ENCODE data around the gene KSR1. TPM values are rescaled to one million over a fixed set of nuclear protein-coding genes. Genes with fewer than 3 reads are reported as not detected.
"Not testable (repeated sequence)": the region's sequence is repeated elsewhere in the genome, so short reads cannot be mapped to it uniquely, and the experiment has no call there.

The KSR1 gene
- total RNA-seq, 1 donor from 2014 or later, result 8.3 TPM

GRCh38 chr17:27464019-27464418 is 7.8 kb downstream of the KSR1 start:
- ATAC-seq (ENCODE audit: poor library complexity); DNase-seq; intact Hi-C loops (cut with DNase I): not testable (repeated sequence)

DNA sequence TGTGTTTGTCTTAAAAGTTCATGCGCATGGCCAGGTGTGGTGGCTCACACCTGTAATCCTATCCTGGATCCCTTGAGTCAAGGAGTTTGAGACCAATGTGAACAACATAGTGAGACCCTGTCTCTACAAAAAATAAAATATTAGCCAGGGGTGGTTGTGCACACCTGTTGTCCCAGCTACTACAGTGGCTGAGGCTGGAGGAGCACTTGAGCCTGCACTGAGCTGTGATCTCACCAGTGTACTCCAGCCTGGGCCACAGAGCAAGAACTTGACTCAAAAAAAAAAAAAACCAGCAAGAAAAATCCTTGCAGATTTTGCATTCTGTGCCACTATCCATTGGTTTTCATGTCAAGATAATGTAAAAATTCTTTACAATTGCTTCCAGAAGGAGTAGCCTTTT is 8.2 kb downstream of the KSR1 start:
- no peak for ATAC-seq (ENCODE audit: poor library complexity)
- intact Hi-C loops (cut with DNase I), result no loop called here

GRCh38 chr17:27465875-27466274 is 9.6 kb downstream of the KSR1 start:
- DNase-seq; ATAC-seq (ENCODE audit: poor library complexity); intact Hi-C loops (cut with DNase I): not testable (repeated sequence)

More for the DNA sequence above, 8.2 kb downstream of the KSR1 start:
- DNase-seq, result no peak

- intact Hi-C loops (cut with DNase I), result no loop called here
- DNase-seq (no peak), ATAC-seq (ENCODE audit: poor library complexity) (no peak)
These were observed 10.1 kb downstream of the KSR1 start for GRCh38 chr17:27466376-27466742.

DNA sequence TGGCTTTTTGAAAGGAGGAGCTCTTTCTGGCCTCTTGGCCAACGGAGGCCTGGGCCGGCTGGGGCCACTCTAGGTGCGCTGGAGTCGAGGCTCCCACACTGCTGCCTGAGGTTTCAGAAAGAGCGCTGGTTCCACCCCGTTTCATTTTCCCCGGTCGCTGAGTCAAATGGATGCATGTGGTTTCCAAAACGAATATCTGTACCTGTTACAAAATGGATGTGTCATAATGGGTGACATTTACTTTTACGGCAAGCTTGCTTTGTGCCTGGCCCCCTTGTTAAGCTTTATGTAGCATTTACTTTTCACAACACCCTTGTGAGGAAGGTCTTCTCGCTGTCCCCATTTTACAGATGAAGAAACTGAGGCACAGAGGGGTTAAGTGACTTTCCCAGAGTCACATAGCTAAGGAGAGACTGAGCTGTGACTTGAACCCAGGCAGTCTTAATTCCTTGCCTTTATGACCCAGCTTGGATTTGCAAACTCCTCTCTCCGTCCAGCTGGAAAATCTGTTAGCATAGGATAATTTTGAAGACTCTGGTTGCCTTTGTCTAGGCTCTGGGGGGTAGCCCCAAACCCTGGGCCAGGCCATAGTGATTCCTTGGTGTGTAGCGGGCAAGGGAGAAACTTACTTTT is 10.6 kb downstream of the KSR1 start:
- no peak for ATAC-seq (ENCODE audit: poor library complexity)
- intact Hi-C loops (cut with DNase I), result no loop called here
- DNase-seq, result no peak

- ATAC-seq (ENCODE audit: poor library complexity) (no peak), DNase-seq (no peak)
- intact Hi-C loops (cut with DNase I), result no loop called here
These were observed 13.0 kb downstream of the KSR1 start for GRCh38 chr17:27469256-27469655.

GRCh38 chr17:27471321-27472269 is 15.3 kb downstream of the KSR1 start:
- no peak for DNase-seq
- no peak for ATAC-seq (ENCODE audit: poor library complexity)
- intact Hi-C loops (cut with DNase I), result no loop called here

DNA sequence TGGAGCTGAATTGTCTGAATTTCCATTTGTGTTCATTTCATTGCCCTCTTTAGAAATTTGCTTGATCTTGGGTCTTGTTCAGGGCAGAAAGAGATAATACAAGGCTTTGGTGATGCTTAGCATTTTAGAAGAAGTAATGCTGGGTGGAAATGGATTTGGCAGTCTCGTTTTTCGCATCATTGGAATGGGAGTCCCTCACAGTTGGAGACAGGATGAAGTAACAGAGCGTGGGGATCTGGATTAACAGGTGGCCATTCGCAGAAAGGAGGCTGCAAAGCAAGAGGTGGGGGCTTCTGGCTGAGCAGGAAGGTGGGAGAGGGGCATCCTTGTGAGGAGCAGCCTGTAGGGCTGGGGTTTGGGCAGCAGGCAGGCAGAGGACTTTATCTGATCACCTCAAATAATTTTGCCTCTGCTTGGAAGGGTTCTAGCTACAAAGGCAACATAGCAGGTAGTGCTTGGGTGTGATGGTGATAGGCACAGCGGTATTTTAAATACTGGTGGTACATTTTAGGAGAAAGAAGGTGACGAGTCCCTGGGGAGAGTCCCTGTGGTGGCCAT is 17.0 kb downstream of the KSR1 start:
- ATAC-seq (ENCODE audit: poor library complexity), result no peak
- intact Hi-C loops (cut with DNase I), result no loop called here
- no peak for DNase-seq

DNA sequence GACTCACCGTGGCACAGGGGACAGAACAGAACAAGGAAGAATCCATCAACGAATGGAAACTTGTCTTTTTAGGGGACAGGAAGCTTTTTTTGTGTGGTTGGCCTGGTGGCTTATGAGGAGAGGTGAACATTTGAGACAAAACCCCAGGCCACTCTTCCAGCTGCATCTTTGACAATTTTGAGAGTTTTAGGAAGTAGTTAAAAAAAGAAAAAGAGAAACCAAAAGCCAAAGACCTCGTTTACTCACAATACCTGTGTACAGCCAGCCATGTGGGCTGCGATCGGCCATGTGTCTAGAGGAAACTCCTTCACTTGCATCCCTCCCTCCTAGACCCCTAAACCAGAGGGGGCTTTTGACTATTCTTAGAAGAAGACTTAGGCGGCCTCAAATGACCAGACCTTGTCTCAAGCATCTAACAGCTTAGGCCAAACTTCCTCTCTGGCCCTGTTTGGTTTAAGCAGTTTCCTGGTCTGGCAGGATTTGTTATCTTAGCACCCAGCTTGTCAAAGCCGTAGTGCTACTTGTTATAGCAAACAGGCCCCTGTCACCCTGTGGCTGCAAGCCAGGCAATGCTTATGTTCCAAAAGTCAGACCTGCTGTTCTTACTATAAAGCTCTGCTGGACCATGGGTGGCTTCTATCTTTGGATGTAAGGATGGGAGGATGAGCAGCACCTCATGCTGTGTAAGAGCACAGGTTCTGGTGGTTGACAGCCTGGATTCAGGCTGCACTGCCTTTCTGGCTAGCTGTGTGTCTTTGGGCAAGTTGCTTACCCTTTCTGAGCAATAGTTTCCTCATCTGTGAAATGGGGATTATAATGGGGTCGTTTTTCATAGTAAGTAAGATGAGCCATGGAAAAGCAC is 17.7 kb downstream of the KSR1 start:
- intact Hi-C loops (cut with DNase I), result no loop called here
- ATAC-seq (ENCODE audit: poor library complexity) (peak; percentile 65), DNase-seq (peak; percentile 77)

DNA sequence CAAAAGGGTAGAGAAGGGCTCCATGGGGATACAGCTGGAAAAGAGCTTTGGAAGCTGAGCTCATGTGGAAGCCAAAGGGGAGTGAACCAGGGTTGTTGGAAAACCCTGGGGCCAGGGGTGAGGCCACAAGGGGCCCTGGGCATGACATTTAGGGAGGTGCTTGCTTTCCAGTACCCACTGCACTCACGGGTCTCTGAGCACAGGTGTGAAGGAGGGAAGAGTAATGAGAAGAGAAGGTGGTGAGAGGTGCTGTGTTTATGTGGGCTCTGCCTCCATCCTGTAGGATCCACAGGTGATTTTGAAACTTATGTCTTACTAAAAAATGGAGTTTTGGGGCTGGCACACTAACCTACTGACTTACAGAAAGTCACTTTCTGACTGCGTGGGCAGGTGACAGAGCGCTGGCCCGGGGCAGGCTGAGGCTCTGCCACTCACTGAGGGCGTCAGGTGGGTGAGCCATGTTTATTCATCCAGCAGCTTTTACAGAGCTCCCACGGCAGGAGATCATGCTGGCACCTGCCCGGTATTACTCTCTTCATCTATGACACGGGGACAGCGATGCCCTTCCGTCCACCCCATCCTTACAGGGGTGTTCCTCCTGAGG is 18.9 kb downstream of the KSR1 start:
- DNase-seq (no peak), ATAC-seq (ENCODE audit: poor library complexity) (no peak)
- intact Hi-C loops (cut with DNase I), result no loop called here

GRCh38 chr17:27475981-27476895 is 20.0 kb downstream of the KSR1 start:
- DNase-seq (no peak), ATAC-seq (ENCODE audit: poor library complexity) (no peak)
- intact Hi-C loops (cut with DNase I), result no loop called here

DNA sequence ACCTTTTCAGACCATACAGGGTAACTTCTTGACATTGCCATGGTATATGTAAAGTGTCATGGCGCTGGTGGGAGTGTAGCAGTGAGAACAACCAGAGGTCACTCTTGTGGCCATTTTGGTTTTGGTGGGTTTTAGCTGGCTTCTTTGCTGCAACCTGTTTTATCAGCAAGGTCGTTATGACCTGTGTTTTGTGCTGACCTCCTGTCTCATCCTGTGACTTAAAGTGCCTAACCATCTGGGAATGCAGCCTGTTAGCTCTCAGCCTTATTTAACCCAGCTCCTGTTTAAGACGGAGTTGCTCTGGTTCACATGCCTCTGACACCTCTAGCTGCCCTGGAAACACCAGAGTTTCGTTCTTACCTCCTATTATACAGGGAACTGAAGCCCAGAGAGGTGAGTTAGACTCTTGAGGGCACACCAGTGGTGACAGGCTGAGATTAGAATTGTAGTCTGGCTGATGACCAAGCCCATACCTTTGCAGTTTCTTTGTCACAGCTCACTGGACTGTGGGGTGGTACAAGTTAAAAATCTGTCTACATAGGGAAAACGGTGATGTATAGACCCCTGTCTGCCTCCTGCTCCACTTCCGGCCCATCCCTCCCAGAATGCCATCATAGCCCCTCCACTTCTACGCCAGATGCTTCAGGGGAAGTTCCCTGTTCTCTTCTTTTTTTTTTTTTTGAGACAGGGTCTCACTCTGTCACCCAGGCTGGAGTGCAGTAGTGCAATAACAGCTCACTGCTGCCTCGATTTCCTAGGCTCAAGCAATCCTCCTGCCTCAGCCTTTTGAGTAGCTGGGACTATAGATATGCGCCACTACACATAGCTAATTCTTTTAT is 21.0 kb downstream of the KSR1 start:
- intact Hi-C loops (cut with DNase I), result no loop called here
- ATAC-seq (ENCODE audit: poor library complexity) (no peak), DNase-seq (no peak)

GRCh38 chr17:27477971-27478684 is 21.9 kb downstream of the KSR1 start:
- intact Hi-C loops (cut with DNase I), result no loop called here

DNA sequence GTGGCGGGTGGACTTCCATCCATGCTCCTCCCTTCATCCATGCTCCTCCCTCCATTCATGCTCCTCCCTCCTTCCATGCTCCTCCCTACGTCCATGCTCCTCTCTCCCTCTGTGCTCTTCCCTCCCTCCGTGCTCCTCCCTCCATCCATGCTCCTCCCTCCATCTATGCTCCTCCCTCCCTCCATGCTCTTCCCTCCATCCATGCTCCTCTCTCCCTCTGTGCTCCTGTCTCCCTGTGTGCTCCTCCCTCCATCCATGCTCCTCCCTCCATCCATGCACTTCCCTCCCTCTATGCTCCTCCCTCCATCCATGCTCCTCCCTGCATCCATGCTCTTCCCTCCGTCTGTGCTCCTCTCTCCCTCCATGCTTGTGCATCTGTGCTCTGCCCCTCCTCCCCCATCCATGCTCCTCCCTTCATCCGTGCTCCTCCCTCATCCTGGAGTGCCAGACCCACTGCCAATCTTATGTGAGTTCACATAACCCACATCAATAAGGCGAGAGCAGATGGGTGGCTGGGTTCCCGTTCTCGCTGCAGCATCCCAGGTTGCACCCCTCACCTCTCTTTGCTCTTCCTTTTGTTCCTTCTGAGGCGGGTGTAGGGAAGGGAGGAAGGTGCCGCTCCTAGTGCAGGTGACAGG is 22.8 kb downstream of the KSR1 start:
- ATAC-seq (ENCODE audit: poor library complexity), result no peak
- no peak for DNase-seq
- intact Hi-C loops (cut with DNase I), result no loop called here

More at GRCh38 chr17:27477971-27478684, 21.9 kb downstream of the KSR1 start:
- DNase-seq, result no peak
- no peak for ATAC-seq (ENCODE audit: poor library complexity)

DNA sequence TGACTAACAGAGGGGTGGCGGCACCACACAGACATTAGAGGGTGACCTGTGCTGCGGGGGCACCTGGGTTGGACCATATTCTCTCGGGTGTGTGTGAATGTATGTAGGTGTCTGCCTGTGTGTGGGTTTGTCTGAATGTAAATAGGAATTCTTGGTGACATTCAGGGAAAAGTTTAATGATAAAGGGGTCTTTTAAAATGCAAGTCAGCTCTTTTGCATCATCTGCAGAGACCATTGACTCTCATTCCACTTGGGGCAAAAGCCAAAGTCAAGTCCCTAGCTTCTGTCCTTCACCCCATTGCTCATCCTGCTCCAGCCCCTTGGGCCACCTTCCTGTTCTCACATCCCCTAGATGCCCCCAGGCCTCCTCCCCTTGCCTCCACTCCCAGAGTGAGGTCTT is 23.6 kb downstream of the KSR1 start:
- no peak for DNase-seq
- intact Hi-C loops (cut with DNase I), result no loop called here
- ATAC-seq (ENCODE audit: poor library complexity), result no peak

DNA sequence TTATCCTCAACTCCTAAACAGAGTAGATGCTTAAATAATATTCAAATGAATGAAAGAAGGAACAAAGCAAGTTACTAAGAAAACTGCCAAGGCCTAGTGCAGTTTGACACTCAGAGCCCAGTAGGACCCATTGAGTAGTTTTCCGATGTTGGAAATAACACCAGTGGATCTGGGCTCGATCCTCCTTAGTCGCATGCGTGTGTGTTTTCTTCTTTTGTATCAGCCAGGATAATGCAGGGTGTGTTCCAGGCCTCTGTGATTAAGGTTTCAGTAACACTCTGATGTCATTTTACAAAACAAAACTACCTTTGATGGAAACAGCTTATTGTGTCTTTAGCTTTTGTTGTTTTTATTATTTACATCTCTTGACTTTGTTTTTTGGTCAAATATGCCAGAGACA is 24.5 kb downstream of the KSR1 start:
- DNase-seq (no peak), ATAC-seq (ENCODE audit: poor library complexity) (no peak)
- intact Hi-C loops (cut with DNase I), result no loop called here

Data from Right ventricle myocardium superior (tissue), 1 donor.